Measurements from ENCODE around the gene RNF149.
"Not testable (repeated sequence)": the region's sequence is repeated elsewhere in the genome, so short reads cannot be mapped to it uniquely, and the experiment has no call there.

The RNF149 gene

GRCh38 chr2:101241158-101241557 is 67.3 kb downstream of the RNF149 start:
- Mint-ChIP-seq H3K4me3 (no peak overlapping the region), H3K4me1 (no peaks in the 10 kb centered on the region), H3K27ac (no peak overlapping the region)

GRCh38 chr2:101240694-101241093 is 67.8 kb downstream of the RNF149 start:
- H3K9me3 Mint-ChIP-seq, H3K4me1 Mint-ChIP-seq: not testable (repeated sequence)

More at GRCh38 chr2:101241158-101241557, 67.3 kb downstream of the RNF149 start:
- DNase-seq (no peak), ATAC-seq (no peak)
- H3K27me3 Mint-ChIP-seq = no peaks in the 10 kb centered on the region
- H3K9me3 Mint-ChIP-seq = peaks cover 0 to under 1% of the 10 kb centered on the region in 2 donors

GRCh38 chr2:101239760-101240118 is 68.8 kb downstream of the RNF149 start:
- H3K9me3 Mint-ChIP-seq, H3K27ac Mint-ChIP-seq, H3K4me1 Mint-ChIP-seq, ATAC-seq, H3K4me3 Mint-ChIP-seq, H3K27me3 Mint-ChIP-seq, DNase-seq: not testable (repeated sequence)

More at GRCh38 chr2:101240694-101241093, 67.8 kb downstream of the RNF149 start:
- DNase-seq, ATAC-seq, H3K27me3 Mint-ChIP-seq, H3K4me3 Mint-ChIP-seq, H3K27ac Mint-ChIP-seq: not testable (repeated sequence)

GRCh38 chr2:101238930-101239759 is 69.4 kb downstream of the RNF149 start:
- Mint-ChIP-seq H3K27me3 (no peaks in the 10 kb centered on the region), H3K4me3 (no peak overlapping the region), H3K4me1 (no peaks in the 10 kb centered on the region), H3K9me3 (peaks cover 0 to 6% of the 10 kb centered on the region in 2 donors), H3K27ac (peak overlapping the region in 1 of 2 donors; percentile 70)
- DNase-seq (no peak), ATAC-seq (no peak)

GRCh38 chr2:101237944-101238343 is 70.6 kb downstream of the RNF149 start:
- H3K9me3 Mint-ChIP-seq, H3K4me1 Mint-ChIP-seq, H3K27ac Mint-ChIP-seq, H3K27me3 Mint-ChIP-seq, ATAC-seq, DNase-seq, H3K4me3 Mint-ChIP-seq: not testable (repeated sequence)

- not testable (repeated sequence) for H3K4me1 Mint-ChIP-seq, ATAC-seq, H3K27ac Mint-ChIP-seq, H3K4me3 Mint-ChIP-seq, H3K27me3 Mint-ChIP-seq, DNase-seq
- peaks cover 0 to 13% of the 10 kb centered on the region in 2 donors for H3K9me3 Mint-ChIP-seq
Measured at GRCh38 chr2:101235956-101236355, 72.5 kb downstream of the RNF149 start.

- H3K27ac Mint-ChIP-seq = no peak overlapping the region
- ATAC-seq = no peak
- no peaks in the 10 kb centered on the region for H3K4me1 Mint-ChIP-seq
- no peaks in the 10 kb centered on the region for H3K27me3 Mint-ChIP-seq
- DNase-seq = no peak
- H3K9me3 Mint-ChIP-seq = peaks cover 6 to 20% of the 10 kb centered on the region in 2 donors
- H3K4me3 Mint-ChIP-seq = no peak overlapping the region
Measured at GRCh38 chr2:101234169-101234938, 74.1 kb downstream of the RNF149 start.

- H3K27me3 Mint-ChIP-seq = no peaks in the 10 kb centered on the region
- DNase-seq (no peak), ATAC-seq (no peak)
- H3K4me1 Mint-ChIP-seq = peaks cover 6% of the 10 kb centered on the region
- peaks cover 6 to 28% of the 10 kb centered on the region in 2 donors for H3K9me3 Mint-ChIP-seq
- no peak overlapping the region for H3K27ac Mint-ChIP-seq
- no peak overlapping the region for H3K4me3 Mint-ChIP-seq
Measured at GRCh38 chr2:101232770-101233169, 75.7 kb downstream of the RNF149 start.

- H3K9me3 Mint-ChIP-seq = peaks cover 6 to 28% of the 10 kb centered on the region in 2 donors
- no peaks in the 10 kb centered on the region for H3K27me3 Mint-ChIP-seq
- no peak overlapping the region for H3K4me3 Mint-ChIP-seq
- peaks cover 6% of the 10 kb centered on the region for H3K4me1 Mint-ChIP-seq
- no peak for ATAC-seq
- no peak for DNase-seq
- peak overlapping the region in 1 of 2 donors; percentile 10 for H3K27ac Mint-ChIP-seq
Measured at GRCh38 chr2:101231937-101232730, 76.4 kb downstream of the RNF149 start.

GRCh38 chr2:101231240-101231639 is 77.3 kb downstream of the RNF149 start:
- DNase-seq = no peak
- H3K9me3 Mint-ChIP-seq = peaks cover 6 to 28% of the 10 kb centered on the region in 2 donors
- H3K4me1 Mint-ChIP-seq = peaks cover 6% of the 10 kb centered on the region
- H3K27ac Mint-ChIP-seq = no peak overlapping the region
- no peaks in the 10 kb centered on the region for H3K27me3 Mint-ChIP-seq
- no peak overlapping the region for H3K4me3 Mint-ChIP-seq
- no peak for ATAC-seq

GRCh38 chr2:101230541-101231001 is 77.9 kb downstream of the RNF149 start:
- Mint-ChIP-seq H3K27me3 (no peaks in the 10 kb centered on the region), H3K4me3 (no peak overlapping the region), H3K27ac (peak overlapping the region in 1 of 2 donors; percentile 16), H3K4me1 (peaks cover 6% of the 10 kb centered on the region), H3K9me3 (peaks cover 6 to 22% of the 10 kb centered on the region in 2 donors)
- ATAC-seq = no peak
- no peak for DNase-seq

Measured in stimulated activated naive CD8-positive, alpha-beta T cell treated with anti-CD3 and anti-CD28 coated beads, Interleukin-15, amount 100 ng/mL, for 72 hours (primary cell).